IPS-18a (cell line): Measurements from ENCODE around the gene CALR3.

Source experiments
- H3K27ac ChIP-seq: one replicate; pipeline ENCODE4 v1.5.1; 2013; ENCODE audit warnings: low read length
- H3K27me3 ChIP-seq: one replicate; pipeline ENCODE4 v1.6.1; 2013; ENCODE audit warnings: mild to moderate bottlenecking, low read length; ENCODE audit not compliant: control insufficient read depth, insufficient read depth
- H3K36me3 ChIP-seq: one replicate; pipeline ENCODE4 v1.6.1; 2013; ENCODE audit warnings: low read depth, low read length; ENCODE audit not compliant: control insufficient read depth
- H3K4me1 ChIP-seq: one replicate; pipeline ENCODE4 v1.6.1; 2013; ENCODE audit warnings: low read depth, low read length; ENCODE audit not compliant: control insufficient read depth
- H3K4me3 ChIP-seq: one replicate; pipeline ENCODE4 v1.5.1; 2013; ENCODE audit warnings: low read length
- H3K9ac ChIP-seq: one replicate; pipeline ENCODE4 v1.6.1; 2013; ENCODE audit warnings: mild to moderate bottlenecking, low read length, moderate library complexity
- H3K9me3 ChIP-seq: one replicate; pipeline ENCODE4 v1.6.1; 2013; ENCODE audit warnings: low read depth, low read length; ENCODE audit not compliant: control insufficient read depth

Gene CALR3

GRCh38 chr19:16461630-16462051, 34.3 kb downstream of the CALR3 start:
- Histone ChIP-seq H3K9ac (no peak overlapping the region), H3K4me3 (no peak overlapping the region), H3K27ac (no peak overlapping the region), H3K9me3 (no peaks in the 10 kb centered on the region), H3K27me3 (no peaks in the 10 kb centered on the region), H3K4me1 (peaks cover 20% of the 10 kb centered on the region), H3K36me3 (no peaks in the 10 kb centered on the region)

- H3K4me3 ChIP-seq = no peak overlapping the region
- no peaks in the 10 kb centered on the region for H3K9me3 ChIP-seq
- no peaks in the 10 kb centered on the region for H3K36me3 ChIP-seq
- no peak overlapping the region for H3K9ac ChIP-seq
- H3K27ac ChIP-seq = no peak overlapping the region
- no peaks in the 10 kb centered on the region for H3K27me3 ChIP-seq
- H3K4me1 ChIP-seq = peaks cover 20% of the 10 kb centered on the region
Measured at GRCh38 chr19:16460454-16460853, 35.5 kb downstream of the CALR3 start.

GRCh38 chr19:16459680-16460079, 36.3 kb downstream of the CALR3 start:
- H3K27ac ChIP-seq = no peak overlapping the region
- no peak overlapping the region for H3K9ac ChIP-seq
- H3K27me3 ChIP-seq = no peaks in the 10 kb centered on the region
- H3K4me1 ChIP-seq = peaks cover 20% of the 10 kb centered on the region
- no peaks in the 10 kb centered on the region for H3K36me3 ChIP-seq
- H3K4me3 ChIP-seq = no peak overlapping the region
- H3K9me3 ChIP-seq = no peaks in the 10 kb centered on the region

GRCh38 chr19:16458391-16459341, 37.3 kb downstream of the CALR3 start:
- peaks cover 27% of the 10 kb centered on the region for H3K4me1 ChIP-seq
- H3K27ac ChIP-seq = no peak overlapping the region

GRCh38 chr19:16457954-16458331, 38.0 kb downstream of the CALR3 start:
- Histone ChIP-seq H3K4me1 (peaks cover 27% of the 10 kb centered on the region), H3K27ac (no peak overlapping the region), H3K9ac (no peak overlapping the region), H3K4me3 (no peak overlapping the region), H3K27me3 (no peaks in the 10 kb centered on the region), H3K36me3 (no peaks in the 10 kb centered on the region), H3K9me3 (no peaks in the 10 kb centered on the region)

More at GRCh38 chr19:16458391-16459341, 37.3 kb downstream of the CALR3 start:
- Histone ChIP-seq H3K36me3 (no peaks in the 10 kb centered on the region), H3K27me3 (no peaks in the 10 kb centered on the region), H3K4me3 (no peak overlapping the region), H3K9me3 (no peaks in the 10 kb centered on the region), H3K9ac (no peak overlapping the region)

- no peak overlapping the region for H3K27ac ChIP-seq
- H3K4me1 ChIP-seq = peaks cover 27% of the 10 kb centered on the region
- no peak overlapping the region for H3K4me3 ChIP-seq
- no peaks in the 10 kb centered on the region for H3K27me3 ChIP-seq
- H3K9ac ChIP-seq = no peak overlapping the region
- H3K36me3 ChIP-seq = no peaks in the 10 kb centered on the region
- no peaks in the 10 kb centered on the region for H3K9me3 ChIP-seq
Measured at GRCh38 chr19:16457195-16457953, 38.6 kb downstream of the CALR3 start.

- Histone ChIP-seq H3K4me3 (no peak overlapping the region), H3K27me3 (no peaks in the 10 kb centered on the region), H3K4me1 (peaks cover 27% of the 10 kb centered on the region), H3K27ac (no peak overlapping the region), H3K9me3 (no peaks in the 10 kb centered on the region), H3K36me3 (no peaks in the 10 kb centered on the region), H3K9ac (no peak overlapping the region)
Measured at GRCh38 chr19:16456652-16457194, 39.2 kb downstream of the CALR3 start.

- H3K9ac ChIP-seq = no peak overlapping the region
- H3K36me3 ChIP-seq = no peaks in the 10 kb centered on the region
Measured at GRCh38 chr19:16455489-16455888, 40.5 kb downstream of the CALR3 start.

GRCh38 chr19:16454351-16454918, 41.5 kb downstream of the CALR3 start:
- H3K4me1 ChIP-seq = peaks cover 27% of the 10 kb centered on the region
- no peaks in the 10 kb centered on the region for H3K27me3 ChIP-seq
- peak overlapping the region; percentile 15 for H3K27ac ChIP-seq
- H3K9me3 ChIP-seq = no peaks in the 10 kb centered on the region
- no peak overlapping the region for H3K4me3 ChIP-seq
- H3K36me3 ChIP-seq = no peaks in the 10 kb centered on the region
- no peak overlapping the region for H3K9ac ChIP-seq

More at GRCh38 chr19:16455489-16455888, 40.5 kb downstream of the CALR3 start:
- no peak overlapping the region for H3K4me3 ChIP-seq
- no peaks in the 10 kb centered on the region for H3K9me3 ChIP-seq
- peaks cover 27% of the 10 kb centered on the region for H3K4me1 ChIP-seq
- H3K27me3 ChIP-seq = no peaks in the 10 kb centered on the region
- H3K27ac ChIP-seq = no peak overlapping the region

GRCh38 chr19:16452325-16452724, 43.6 kb downstream of the CALR3 start:
- H3K4me1 ChIP-seq = peaks cover 12% of the 10 kb centered on the region
- no peak overlapping the region for H3K9ac ChIP-seq
- H3K36me3 ChIP-seq = no peaks in the 10 kb centered on the region
- no peaks in the 10 kb centered on the region for H3K9me3 ChIP-seq
- no peak overlapping the region for H3K27ac ChIP-seq
- no peak overlapping the region for H3K4me3 ChIP-seq
- no peaks in the 10 kb centered on the region for H3K27me3 ChIP-seq

- Histone ChIP-seq H3K27ac (no peak overlapping the region), H3K27me3 (no peaks in the 10 kb centered on the region), H3K4me3 (no peak overlapping the region), H3K9me3 (no peaks in the 10 kb centered on the region), H3K9ac (no peak overlapping the region), H3K4me1 (peaks cover 6% of the 10 kb centered on the region), H3K36me3 (no peaks in the 10 kb centered on the region)
Measured at GRCh38 chr19:16449330-16449961, 46.5 kb downstream of the CALR3 start.
